ENCODE measurements around the gene ULK1.

- TF ChIP-seq CTCF (tag by site-specific recombination; IDR thresholded peaks at IDR 0.05): no peak
- TF ChIP-seq ZNF701 (tag by site-specific recombination; IDR thresholded peaks at IDR 0.05): no peak
- TF ChIP-seq PATZ1 (tag by site-specific recombination; IDR thresholded peaks at IDR 0.05): no peak; the same call in 1 of the 2 replicates
- 0 out of 2 replicates have a peak, but pooled peaks have one; percentile 36 for TF ChIP-seq ZEB2 (tag by site-specific recombination; IDR thresholded peaks at IDR 0.05)
- no peak for TF ChIP-seq ZNF776 (tag by site-specific recombination; IDR thresholded peaks at IDR 0.05; ENCODE audit: borderline replicate concordance)
- TF ChIP-seq ZNF48 (tag by site-specific recombination; IDR thresholded peaks at IDR 0.05): no peak
- no peak for TF ChIP-seq KLF10 (tag by site-specific recombination; IDR thresholded peaks at IDR 0.05)
Measured at GRCh38 chr12:131950182-131950913, 55.9 kb downstream of the ULK1 start.
